BLaER1 (cell line): ENCODE data around the gene BMPR1A.
"Not testable (repeated sequence)": the region's sequence is repeated elsewhere in the genome, so short reads cannot be mapped to it uniquely, and the experiment has no call there.

Experiments used
- H3K27ac ChIP-seq: shearing (Covaris generic); formaldehyde crosslinking; 2 replicates; pipeline ENCODE4 v1.8.1; 2022
- H3K27me3 ChIP-seq: shearing (Covaris generic); formaldehyde crosslinking; 2 replicates; pipeline ENCODE4 v1.8.1; 2022
- H3K36me3 ChIP-seq: shearing (Covaris generic); formaldehyde crosslinking; 2 replicates; pipeline ENCODE4 v1.8.1; 2022
- H3K4me1 ChIP-seq: shearing (Covaris generic); formaldehyde crosslinking; 2 replicates; pipeline ENCODE4 v1.8.1; 2022
- H3K4me2 ChIP-seq: shearing (Covaris generic); formaldehyde crosslinking; 2 replicates; pipeline ENCODE4 v1.8.1; 2022
- H3K4me3 ChIP-seq: shearing (Covaris generic); formaldehyde crosslinking; 2 replicates; pipeline ENCODE4 v1.8.1; 2022
- H3K9ac ChIP-seq: shearing (Covaris generic); formaldehyde crosslinking; 2 replicates; pipeline ENCODE4 v1.8.1; 2022
- H3K9me3 ChIP-seq: shearing (Covaris generic); formaldehyde crosslinking; 2 replicates; pipeline ENCODE4 v1.8.1; 2022
- H4K20me1 ChIP-seq: shearing (Covaris generic); formaldehyde crosslinking; 2 replicates; pipeline ENCODE4 v1.8.1; 2022
- Cebpa-rat ChIP-seq: shearing (Covaris generic); IDR thresholded peaks from 2 replicates; pipeline ENCODE4 v1.8.1; 2022

The BMPR1A gene

DNA sequence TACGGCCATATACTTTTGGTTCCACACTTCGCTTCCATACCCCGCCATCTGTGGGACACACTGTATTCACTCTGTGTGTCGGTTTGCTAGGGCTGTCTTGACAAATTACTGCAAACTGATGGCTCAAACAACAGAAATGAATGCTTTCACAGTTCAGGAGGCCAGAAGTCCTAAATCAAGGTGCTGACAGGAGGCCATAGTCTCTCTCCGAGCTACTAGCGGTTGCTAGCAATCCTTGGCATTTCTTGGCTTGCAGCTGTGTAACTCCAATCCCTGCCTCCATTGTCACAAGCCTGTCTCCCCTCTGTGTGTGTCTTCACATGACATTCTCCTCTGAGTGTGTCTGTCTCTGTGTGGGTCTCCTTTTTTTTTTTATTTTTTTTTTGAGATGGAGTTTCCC is 28.9 kb upstream of the BMPR1A start:
- Histone ChIP-seq H3K9me3 (no peaks in the 10 kb centered on the region), H3K9ac (no peak overlapping the region), H3K4me2 (no peak overlapping the region), H3K36me3 (no peaks in the 10 kb centered on the region), H3K4me3 (no peak overlapping the region), H3K27me3 (no peaks in the 10 kb centered on the region), H4K20me1 (no peaks in the 10 kb centered on the region), H3K27ac (no peak overlapping the region), H3K4me1 (peaks cover 10% of the 10 kb centered on the region)
- no peak for TF ChIP-seq Cebpa-rat

DNA sequence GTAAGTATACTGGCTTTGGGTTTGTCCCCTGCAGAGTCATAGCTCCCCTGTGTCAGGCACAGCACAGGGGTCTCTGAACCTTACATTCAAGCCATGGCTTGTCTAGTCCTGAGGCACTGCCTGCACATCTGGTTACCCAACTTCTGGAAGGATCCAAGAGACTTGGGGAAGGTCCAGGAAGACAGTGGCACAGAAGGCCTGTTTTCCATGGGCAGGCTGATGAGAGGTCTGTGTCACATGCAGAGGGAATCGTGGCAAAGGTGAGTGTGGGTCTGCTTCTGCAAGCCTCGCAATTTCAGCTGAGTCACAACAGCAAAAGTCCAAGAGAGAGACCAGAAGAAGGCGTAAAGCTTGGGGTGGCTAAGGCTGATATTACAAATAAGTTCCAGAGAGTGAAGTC is 28.4 kb upstream of the BMPR1A start:
- no peaks in the 10 kb centered on the region for H3K27me3 ChIP-seq
- H3K4me3 ChIP-seq: no peak overlapping the region
- no peaks in the 10 kb centered on the region for H3K36me3 ChIP-seq
- H3K27ac ChIP-seq: no peak overlapping the region
- H3K4me1 ChIP-seq: peaks cover 5% of the 10 kb centered on the region
- no peaks in the 10 kb centered on the region for H3K9me3 ChIP-seq
- no peak overlapping the region for H3K4me2 ChIP-seq
- no peak overlapping the region for H3K9ac ChIP-seq
- TF ChIP-seq Cebpa-rat: no peak
- no peaks in the 10 kb centered on the region for H4K20me1 ChIP-seq

DNA sequence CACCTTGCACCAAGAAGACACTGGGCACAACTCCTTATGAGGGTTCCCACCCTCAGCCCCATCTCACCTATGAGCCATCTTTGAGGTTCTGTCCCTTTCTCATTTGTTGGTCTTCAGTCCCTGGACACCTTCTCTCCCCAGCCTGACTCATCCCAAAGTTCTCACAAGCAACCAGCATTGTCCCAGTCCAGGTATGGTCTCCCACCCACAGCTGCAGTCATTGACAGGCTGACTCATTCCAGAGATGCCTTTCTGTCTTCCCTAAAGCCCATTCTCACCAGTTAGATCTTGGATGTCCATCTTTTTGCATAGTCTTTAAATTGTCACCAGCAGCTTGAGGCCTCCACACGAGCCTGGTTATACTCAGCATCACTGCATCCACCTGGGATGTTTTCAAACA is 26.7 kb upstream of the BMPR1A start:
- H3K4me2 ChIP-seq: no peak overlapping the region
- H3K4me3 ChIP-seq: no peak overlapping the region
- no peaks in the 10 kb centered on the region for H4K20me1 ChIP-seq
- H3K27me3 ChIP-seq: no peaks in the 10 kb centered on the region
- no peaks in the 10 kb centered on the region for H3K9me3 ChIP-seq
- no peak overlapping the region for H3K27ac ChIP-seq
- H3K36me3 ChIP-seq: no peaks in the 10 kb centered on the region
- H3K9ac ChIP-seq: no peak overlapping the region
- no peak for TF ChIP-seq Cebpa-rat
- no peaks in the 10 kb centered on the region for H3K4me1 ChIP-seq

DNA sequence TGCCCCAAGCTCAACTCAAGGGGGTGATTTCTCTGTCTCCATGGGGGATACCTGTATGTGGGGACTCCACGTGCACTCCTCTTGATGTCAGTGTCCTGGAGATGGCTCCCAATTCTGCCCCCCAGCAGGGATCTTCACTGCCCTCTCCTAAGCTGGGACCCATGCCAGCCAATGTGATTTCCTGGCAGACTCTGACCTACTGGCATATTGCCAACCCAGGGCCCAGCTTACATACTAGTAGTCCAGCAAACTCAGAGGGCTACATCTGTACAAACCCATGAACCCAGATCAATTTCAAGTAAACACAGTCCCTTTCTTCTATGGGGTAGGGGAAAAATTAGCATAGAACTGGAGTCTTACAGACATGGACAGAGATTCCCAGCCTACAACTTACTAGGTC is 26.2 kb upstream of the BMPR1A start:
- no peak for TF ChIP-seq Cebpa-rat
- no peaks in the 10 kb centered on the region for H3K9me3 ChIP-seq
- H3K4me3 ChIP-seq: no peak overlapping the region
- no peak overlapping the region for H3K4me2 ChIP-seq
- H3K9ac ChIP-seq: no peak overlapping the region
- H4K20me1 ChIP-seq: no peaks in the 10 kb centered on the region
- H3K27ac ChIP-seq: no peak overlapping the region
- no peaks in the 10 kb centered on the region for H3K4me1 ChIP-seq
- H3K36me3 ChIP-seq: no peaks in the 10 kb centered on the region
- H3K27me3 ChIP-seq: no peaks in the 10 kb centered on the region

DNA sequence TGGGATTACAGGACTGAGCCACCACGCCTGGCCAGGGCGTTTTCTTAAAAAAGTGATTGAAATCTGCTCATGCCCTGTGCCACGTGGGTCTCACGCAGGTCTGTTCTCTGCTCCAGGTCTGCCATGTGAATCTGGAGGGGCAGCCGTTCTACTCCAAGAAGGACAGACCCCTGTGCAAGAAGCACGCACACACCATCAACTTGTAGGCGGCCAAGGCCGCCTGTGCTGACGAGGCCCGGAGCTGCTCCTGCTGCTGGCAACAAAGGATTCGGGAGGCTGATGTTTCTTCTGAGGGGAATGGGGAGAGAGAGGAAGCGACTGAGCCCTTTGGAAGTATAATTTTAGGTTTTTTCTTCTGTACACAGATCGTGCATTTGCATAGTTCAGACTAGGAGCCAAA is 23.6 kb upstream of the BMPR1A start:
- TF ChIP-seq Cebpa-rat: no peak
- Histone ChIP-seq H3K9ac (no peak overlapping the region), H3K27ac (no peak overlapping the region), H3K4me3 (no peak overlapping the region), H3K9me3 (no peaks in the 10 kb centered on the region), H3K36me3 (no peaks in the 10 kb centered on the region), H4K20me1 (no peaks in the 10 kb centered on the region), H3K4me1 (no peaks in the 10 kb centered on the region), H3K4me2 (no peak overlapping the region), H3K27me3 (no peaks in the 10 kb centered on the region)

DNA sequence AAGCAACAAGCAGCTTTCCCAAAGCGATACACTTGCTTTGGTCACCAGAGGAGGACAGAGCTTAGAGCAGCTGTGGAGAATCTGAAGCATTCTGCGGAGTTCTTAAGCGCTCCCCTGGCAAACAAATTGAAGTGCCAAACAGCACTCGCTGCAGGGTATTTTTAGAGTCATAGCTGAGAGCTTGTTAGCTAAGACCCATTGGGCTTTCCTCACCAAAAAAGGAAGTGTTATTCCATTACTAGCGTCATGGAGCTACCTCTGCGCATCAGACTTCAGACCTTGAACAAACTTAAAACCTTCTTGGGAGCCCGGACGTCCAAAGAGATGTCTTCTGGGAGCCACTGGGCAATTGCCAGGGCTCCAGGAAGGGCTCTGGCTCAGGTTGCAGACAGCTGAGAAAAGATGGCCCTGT is 23.2 kb upstream of the BMPR1A start:
- no peaks in the 10 kb centered on the region for H3K27me3 ChIP-seq
- H3K9ac ChIP-seq: no peak overlapping the region
- no peaks in the 10 kb centered on the region for H3K9me3 ChIP-seq
- H4K20me1 ChIP-seq: no peaks in the 10 kb centered on the region
- no peaks in the 10 kb centered on the region for H3K36me3 ChIP-seq
- H3K4me2 ChIP-seq: no peak overlapping the region
- no peak overlapping the region for H3K4me3 ChIP-seq
- no peak overlapping the region for H3K27ac ChIP-seq
- no peaks in the 10 kb centered on the region for H3K4me1 ChIP-seq
- TF ChIP-seq Cebpa-rat: no peak

DNA sequence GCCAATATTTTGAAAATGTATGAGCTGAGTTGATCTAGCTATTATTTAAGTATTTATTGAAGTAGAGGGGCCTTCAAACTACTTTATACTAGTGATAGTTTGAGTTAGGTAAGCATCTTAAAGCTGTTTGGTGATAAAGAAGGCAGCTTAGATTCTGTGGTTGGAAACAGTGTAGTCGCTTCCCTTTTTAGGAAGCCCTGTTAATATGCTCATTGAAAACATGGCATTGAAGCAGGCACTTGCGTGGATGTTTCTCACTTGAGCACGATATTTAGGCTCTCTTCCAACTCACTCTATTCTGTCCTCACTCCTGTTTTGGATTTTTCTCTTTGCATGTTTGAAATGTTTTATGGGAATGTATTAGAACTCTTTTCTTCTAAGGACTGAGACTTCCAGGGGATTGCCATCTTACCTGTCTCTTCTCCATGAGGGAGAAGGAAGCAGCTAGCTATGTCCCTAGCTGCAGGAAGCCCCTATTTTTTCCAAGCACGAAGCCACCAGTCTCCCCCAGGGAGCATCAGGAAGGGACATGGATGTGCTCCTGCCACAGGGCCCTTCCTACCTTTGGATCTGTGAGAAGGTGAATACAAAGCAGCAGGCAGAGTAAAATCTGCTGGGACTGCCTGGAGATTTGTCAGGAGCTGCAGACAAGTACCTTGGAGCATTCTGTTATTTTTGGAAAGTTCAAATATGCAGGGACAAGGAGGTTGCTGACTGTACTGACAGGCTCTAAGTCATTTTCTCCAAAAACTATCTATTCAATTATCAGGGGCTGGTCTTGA is 22.0 kb upstream of the BMPR1A start:
- H3K27ac ChIP-seq: no peak overlapping the region
- no peak for TF ChIP-seq Cebpa-rat
- no peak overlapping the region for H3K9ac ChIP-seq
- H3K9me3 ChIP-seq: no peaks in the 10 kb centered on the region
- H4K20me1 ChIP-seq: no peaks in the 10 kb centered on the region
- H3K27me3 ChIP-seq: no peaks in the 10 kb centered on the region
- H3K4me1 ChIP-seq: no peaks in the 10 kb centered on the region
- H3K4me2 ChIP-seq: no peak overlapping the region
- no peaks in the 10 kb centered on the region for H3K36me3 ChIP-seq
- H3K4me3 ChIP-seq: no peak overlapping the region

DNA sequence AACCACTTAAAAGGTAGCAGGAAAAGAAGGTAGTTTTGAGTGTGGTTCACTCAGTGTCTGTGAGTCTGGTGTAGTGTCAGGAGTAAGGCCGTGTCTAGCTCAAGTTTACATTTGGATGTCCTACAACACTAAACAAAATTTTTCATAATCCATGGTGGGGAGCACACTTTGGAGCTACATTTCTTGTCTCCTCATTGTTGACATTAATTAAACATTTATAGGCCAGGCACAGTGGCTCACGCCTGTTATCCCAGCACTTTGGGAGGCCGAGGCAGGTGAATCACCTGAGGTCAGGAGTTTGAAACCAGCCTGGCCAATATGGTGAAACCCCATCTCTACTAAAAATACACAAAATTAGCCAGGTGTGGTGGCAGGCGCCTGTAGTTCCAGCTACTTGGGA is 21.1 kb upstream of the BMPR1A start:
- not testable (repeated sequence) for H3K27ac ChIP-seq, H3K9me3 ChIP-seq, H3K4me2 ChIP-seq, H3K36me3 ChIP-seq, H3K27me3 ChIP-seq, H3K9ac ChIP-seq, H3K4me3 ChIP-seq, H3K4me1 ChIP-seq, H4K20me1 ChIP-seq

DNA sequence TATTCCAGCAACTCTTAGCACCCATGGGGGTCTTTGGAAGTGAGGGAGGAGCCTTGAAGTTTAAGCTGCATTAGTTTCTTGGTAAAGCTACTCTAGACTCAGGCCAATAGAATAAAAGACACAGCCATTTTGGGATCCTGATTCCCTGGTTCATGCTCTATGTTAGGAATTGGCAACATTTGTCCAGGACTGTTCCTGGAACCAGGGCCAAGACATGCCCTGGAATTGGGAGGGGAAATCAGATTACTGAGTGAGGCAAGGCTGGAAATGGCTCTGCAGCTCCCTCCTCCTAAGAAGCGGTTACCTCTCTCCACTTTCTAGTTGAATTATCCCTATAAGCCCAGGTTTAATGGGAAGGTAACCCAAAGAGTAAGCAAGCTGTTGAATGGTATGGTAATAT is 14.2 kb upstream of the BMPR1A start:
- Histone ChIP-seq H3K4me3 (no peak overlapping the region), H3K4me2 (no peak overlapping the region), H3K27ac (no peak overlapping the region), H3K36me3 (no peaks in the 10 kb centered on the region), H3K9me3 (no peaks in the 10 kb centered on the region), H3K9ac (no peak overlapping the region), H3K4me1 (peaks cover 2% of the 10 kb centered on the region), H4K20me1 (peaks cover 14% of the 10 kb centered on the region; the same call in 1 of the 2 replicates), H3K27me3 (peaks cover 49% of the 10 kb centered on the region)
- TF ChIP-seq Cebpa-rat: no peak

DNA sequence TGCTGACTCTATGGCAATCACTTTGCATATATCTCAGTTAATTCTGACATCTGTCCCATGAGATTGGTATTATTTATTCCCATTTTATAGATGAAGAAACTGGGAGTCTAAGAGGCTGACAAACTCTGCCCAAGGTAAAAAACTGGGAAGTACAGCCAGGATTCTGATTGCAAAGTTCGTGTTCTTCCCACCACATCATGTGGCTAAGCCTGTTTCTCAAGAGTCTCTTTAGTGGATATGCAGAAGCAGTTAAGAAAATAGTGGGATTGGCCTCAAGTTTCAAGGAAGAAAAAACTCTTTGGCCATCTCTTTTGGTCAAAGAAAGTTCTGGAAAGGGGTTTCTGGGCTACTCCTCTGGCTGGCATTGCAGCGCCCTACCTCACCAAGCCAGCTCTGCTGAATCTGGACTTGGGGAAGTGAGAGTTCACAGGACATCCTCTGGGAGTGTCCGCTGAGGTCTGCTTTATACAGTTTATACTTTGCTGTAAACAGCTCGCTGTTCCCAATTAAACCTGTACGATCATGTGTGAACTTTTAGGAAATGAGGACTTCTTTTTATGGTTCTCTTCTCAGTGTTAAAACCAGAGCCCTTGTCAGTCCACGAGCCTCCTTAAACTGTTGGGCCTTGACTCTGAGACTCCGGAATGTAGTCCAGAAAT is 12.2 kb upstream of the BMPR1A start:
- Histone ChIP-seq H3K4me2 (no peak overlapping the region), H4K20me1 (peaks cover 26% of the 10 kb centered on the region; the same call in 1 of the 2 replicates), H3K36me3 (no peaks in the 10 kb centered on the region), H3K27ac (no peak overlapping the region), H3K4me3 (no peak overlapping the region), H3K4me1 (peaks cover 13% of the 10 kb centered on the region), H3K9ac (no peak overlapping the region), H3K27me3 (peaks cover 62% of the 10 kb centered on the region), H3K9me3 (no peaks in the 10 kb centered on the region)
- no peak for TF ChIP-seq Cebpa-rat
